Activated naive CD4-positive, alpha-beta T cell treated with anti-CD3 and anti-CD28 coated beads for 36 hours (primary cell): ENCODE data around the gene AREG. TPM values are rescaled to one million over a fixed set of nuclear protein-coding genes. Genes with fewer than 3 reads are reported as not detected.

ENCODE experiments used
- CTCF ChIA-PET: fragments of 350-600 bp; sonication (Branson Sonifier 250); formaldehyde crosslinking; loops from one replicate; lab custom pipeline; 2021; ENCODE audit warnings: antibody characterized with exemption; lab: Charles Lee
- DNase-seq: peaks from one replicate; pipeline ENCODE4 v3.0.0-alpha.2; 2020
- H3K27ac Mint-ChIP-seq: one replicate; pipeline ENCODE4 v1.8.0; 2021; ENCODE audit warnings: mild to moderate bottlenecking, mixed read lengths
- H3K27me3 Mint-ChIP-seq: one replicate; pipeline ENCODE4 v1.8.0; 2021; ENCODE audit warnings: low read depth, mixed read lengths
- H3K36me3 Mint-ChIP-seq: one replicate; pipeline ENCODE4 v1.8.0; 2021; ENCODE audit warnings: low read depth, mixed read lengths
- H3K4me1 Mint-ChIP-seq: one replicate; pipeline ENCODE4 v1.8.0; 2021; ENCODE audit warnings: low read depth, mixed read lengths
- H3K4me3 Mint-ChIP-seq: one replicate; pipeline ENCODE4 v1.8.0; 2021; ENCODE audit warnings: mild to moderate bottlenecking, moderate library complexity, mixed read lengths
- H3K9me3 Mint-ChIP-seq: one replicate; pipeline ENCODE4 v1.8.0; 2021; ENCODE audit warnings: mixed read lengths
- intact Hi-C: fragments of 100-400 bp; cut with micrococcal nuclease; formaldehyde crosslinking; loops from one replicate; pipeline ENCODE4 v1.15.1; 2023
- total RNA-seq, 2 experiments: library from RNA; stranded (reverse); gene quantifications; one replicate each; pipeline ENCODE4 v1.2.3, GENCODE V29; 2021

The AREG gene
- total RNA-seq, 2 experiments from 2014 or later: 1.5 to 2.1 TPM

DNA sequence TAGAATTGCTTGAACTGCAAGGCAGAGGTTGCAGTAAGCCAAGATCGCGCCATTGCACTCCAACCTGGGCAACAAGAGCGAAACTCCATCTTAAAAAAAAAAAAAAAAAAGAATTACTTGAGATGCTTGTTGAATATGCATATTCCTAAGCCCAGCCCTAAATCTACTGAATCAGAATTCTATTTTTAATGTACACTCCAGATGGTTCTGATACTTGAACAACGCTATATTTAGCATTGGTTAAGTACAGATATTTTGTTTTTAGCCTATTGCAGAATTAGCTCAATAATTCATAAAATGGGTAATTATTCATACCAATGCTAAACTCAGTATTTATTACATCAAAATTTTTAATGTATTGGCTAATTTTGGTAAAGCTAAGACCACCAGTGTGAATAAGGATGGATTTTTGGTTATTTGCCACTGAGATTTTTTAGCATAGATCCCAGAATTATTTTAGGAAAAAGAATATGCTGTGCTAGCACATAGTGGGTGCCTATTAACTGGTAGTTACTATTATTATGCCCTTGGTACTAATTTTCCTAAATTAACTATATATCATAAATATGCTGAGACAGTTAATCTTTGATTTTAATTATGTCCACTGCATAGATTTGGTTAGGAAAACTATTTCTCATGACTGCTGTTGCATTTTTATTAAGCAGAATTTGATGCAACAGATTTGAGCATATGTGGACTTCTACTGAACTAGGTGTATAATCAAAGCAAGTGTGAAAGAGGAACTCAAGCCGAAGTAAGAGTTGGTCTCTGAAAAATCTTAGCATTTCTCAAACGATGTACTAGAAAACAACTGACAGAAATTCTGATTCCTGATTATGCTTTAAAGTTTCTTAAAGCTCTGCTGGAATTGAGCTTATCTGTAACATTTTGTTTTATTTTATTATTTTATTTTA, 9.2 kb downstream of the AREG start:
- Mint-ChIP-seq H3K27me3 (peaks cover under 1% of the 10 kb centered on the region), H3K36me3 (no peaks in the 10 kb centered on the region), H3K9me3 (no peaks in the 10 kb centered on the region), H3K4me3 (no peak overlapping the region), H3K4me1 (no peaks in the 10 kb centered on the region), H3K27ac (no peak overlapping the region)
- no peak for DNase-seq
- CTCF ChIA-PET: interaction anchor here (0.8 kb wide), 1 partner anchor 10 kb away, joined by 3 read pairs; no protein-coding TSS in a partner anchor
- intact Hi-C loops: no loop called here

DNA sequence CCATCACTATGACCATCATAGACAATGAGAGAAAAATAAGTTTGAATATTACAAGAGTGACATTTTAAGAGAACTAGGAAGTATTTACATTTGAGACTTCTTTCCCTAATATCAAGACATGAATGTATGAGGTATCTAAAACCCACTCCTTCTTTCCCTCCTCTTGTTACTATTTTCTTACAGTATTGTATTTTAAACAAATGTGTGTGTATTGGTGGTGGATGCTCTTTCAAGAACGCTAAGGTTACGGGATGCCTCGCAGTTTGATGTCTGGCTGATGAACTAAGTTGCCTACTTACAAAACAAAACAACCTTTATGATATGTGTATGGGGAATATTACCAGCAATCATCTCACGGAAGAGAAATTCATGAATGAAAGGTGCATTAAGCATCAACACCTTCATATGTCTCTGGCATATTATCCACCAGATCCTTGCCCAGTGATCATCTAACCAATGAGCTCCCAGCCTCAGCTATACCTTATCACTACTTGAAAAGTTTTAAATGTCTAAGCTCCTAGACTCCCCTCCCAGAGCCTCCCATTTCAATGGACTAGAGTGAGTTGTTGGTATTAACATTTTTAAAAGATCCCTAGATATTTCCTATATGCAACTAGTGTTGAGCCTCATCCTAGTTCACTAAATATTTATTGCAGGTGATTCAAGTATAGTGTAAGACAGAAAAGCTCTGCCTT, 10.6 kb downstream of the AREG start:
- Mint-ChIP-seq H3K27ac (no peak overlapping the region), H3K36me3 (peaks cover 6% of the 10 kb centered on the region), H3K27me3 (peaks cover 9% of the 10 kb centered on the region), H3K9me3 (peaks cover 6% of the 10 kb centered on the region), H3K4me3 (no peak overlapping the region), H3K4me1 (no peaks in the 10 kb centered on the region)
- no peak for DNase-seq
- intact Hi-C loops: no loop called here
- CTCF ChIA-PET: no interaction called here

DNA sequence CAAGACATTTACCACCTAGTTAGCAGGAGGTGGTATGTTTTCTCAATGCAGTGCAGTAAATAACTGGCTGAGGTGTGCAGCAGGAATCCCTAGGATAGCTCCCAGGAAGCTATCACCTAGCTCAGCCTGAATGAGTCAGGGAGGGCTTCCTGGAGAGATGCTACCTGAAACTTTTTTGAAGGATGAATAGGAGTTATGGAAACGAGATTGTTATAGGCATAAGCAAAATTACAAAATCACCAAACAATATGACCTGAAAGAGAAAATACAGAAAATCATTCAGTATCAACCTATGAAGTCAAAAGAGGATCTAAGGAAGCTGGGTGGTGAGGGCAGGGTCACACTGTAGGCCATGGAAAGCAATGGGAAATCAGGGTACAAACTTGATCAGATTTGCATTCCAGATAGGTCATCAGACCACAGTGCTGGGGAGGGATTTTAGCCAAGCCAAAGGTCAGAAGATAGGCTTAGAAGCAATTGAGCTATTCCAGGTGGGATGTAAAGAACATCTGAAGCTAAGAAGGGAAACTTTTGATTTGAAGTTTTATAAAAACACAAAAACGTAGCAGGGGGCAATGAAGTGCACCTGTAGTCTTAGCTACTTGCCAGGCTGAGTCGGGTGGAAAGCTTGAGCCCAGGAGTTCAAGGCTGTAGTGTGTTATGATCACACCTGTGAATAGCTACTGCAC, 11.3 kb downstream of the AREG start:
- intact Hi-C loops: no loop called here
- Mint-ChIP-seq H3K4me1 (no peaks in the 10 kb centered on the region), H3K4me3 (no peak overlapping the region), H3K27me3 (peaks cover 9% of the 10 kb centered on the region), H3K9me3 (peaks cover 6% of the 10 kb centered on the region), H3K27ac (no peak overlapping the region), H3K36me3 (peaks cover 6% of the 10 kb centered on the region)
- DNase-seq: no peak
- CTCF ChIA-PET: interaction anchor here (0.6 kb wide), 1 partner anchor 76 kb away, joined by 3 read pairs; no protein-coding TSS in a partner anchor

- CTCF ChIA-PET: interaction anchor here (0.6 kb wide), 1 partner anchor 75 kb away, joined by 3 read pairs; no protein-coding TSS in a partner anchor
- no peak overlapping the region for H3K27ac Mint-ChIP-seq
- DNase-seq: no peak
- no peak overlapping the region for H3K4me3 Mint-ChIP-seq
- peaks cover 9% of the 10 kb centered on the region for H3K27me3 Mint-ChIP-seq
- intact Hi-C loops: no loop called here
- peaks cover 6% of the 10 kb centered on the region for H3K9me3 Mint-ChIP-seq
- H3K4me1 Mint-ChIP-seq: no peaks in the 10 kb centered on the region
- H3K36me3 Mint-ChIP-seq: peaks cover 6% of the 10 kb centered on the region
These were observed 12.0 kb downstream of the AREG start for GRCh38 chr4:74456849-74457395.

- intact Hi-C loops: no loop called here
- Mint-ChIP-seq H3K36me3 (peaks cover 6% of the 10 kb centered on the region), H3K27ac (no peak overlapping the region), H3K4me3 (no peak overlapping the region), H3K9me3 (peaks cover 6% of the 10 kb centered on the region), H3K27me3 (peaks cover 13% of the 10 kb centered on the region), H3K4me1 (no peaks in the 10 kb centered on the region)
- CTCF ChIA-PET: interaction anchor here (0.7 kb wide), 1 partner anchor 110 kb away, joined by 3 read pairs; no protein-coding TSS in a partner anchor
- DNase-seq: no peak
These were observed 15.9 kb downstream of the AREG start for GRCh38 chr4:74460833-74461232.

- Mint-ChIP-seq H3K4me1 (no peaks in the 10 kb centered on the region), H3K27ac (no peak overlapping the region), H3K9me3 (peaks cover 6% of the 10 kb centered on the region), H3K27me3 (peaks cover 13% of the 10 kb centered on the region), H3K4me3 (no peak overlapping the region), H3K36me3 (peaks cover 6% of the 10 kb centered on the region)
- intact Hi-C loops: no loop called here
- DNase-seq: no peak
- CTCF ChIA-PET: interaction anchor here (1.1 to 1.6 kb wide), 2 partner anchors 34 to 212 kb away, joined by 3 to 4 read pairs; no protein-coding TSS in a partner anchor
These were observed 18.2 kb downstream of the AREG start for GRCh38 chr4:74463123-74463522.

DNA sequence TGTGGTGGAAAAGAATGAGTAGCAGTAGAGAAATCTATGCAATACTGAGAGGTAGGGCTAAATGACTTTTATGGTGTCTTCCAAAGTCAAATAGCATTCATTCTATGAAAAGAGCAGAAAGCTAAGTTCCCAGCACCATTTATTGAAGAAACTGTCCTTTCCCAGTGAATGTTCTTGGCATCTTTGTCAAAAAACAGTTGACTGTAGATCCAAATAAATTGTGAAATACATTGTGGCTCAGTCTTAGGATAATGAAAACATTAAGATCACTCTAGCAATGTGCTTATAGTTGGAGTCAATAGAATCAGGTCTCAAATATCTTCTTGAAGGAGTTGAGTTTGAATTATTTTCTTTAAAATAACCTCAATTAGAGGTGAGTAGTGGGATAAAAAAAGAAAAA, 19.4 kb downstream of the AREG start:
- Mint-ChIP-seq H3K4me3 (no peak overlapping the region), H3K27ac (no peak overlapping the region), H3K27me3 (peaks cover 10% of the 10 kb centered on the region), H3K36me3 (peaks cover 6% of the 10 kb centered on the region), H3K4me1 (no peaks in the 10 kb centered on the region), H3K9me3 (peaks cover 6% of the 10 kb centered on the region)
- intact Hi-C loops: no loop called here
- DNase-seq: no peak
- CTCF ChIA-PET: interaction anchor here (0.6 to 1.1 kb wide), 2 partner anchors 87 to 211 kb away, joined by 4 read pairs; no protein-coding TSS in a partner anchor

DNA sequence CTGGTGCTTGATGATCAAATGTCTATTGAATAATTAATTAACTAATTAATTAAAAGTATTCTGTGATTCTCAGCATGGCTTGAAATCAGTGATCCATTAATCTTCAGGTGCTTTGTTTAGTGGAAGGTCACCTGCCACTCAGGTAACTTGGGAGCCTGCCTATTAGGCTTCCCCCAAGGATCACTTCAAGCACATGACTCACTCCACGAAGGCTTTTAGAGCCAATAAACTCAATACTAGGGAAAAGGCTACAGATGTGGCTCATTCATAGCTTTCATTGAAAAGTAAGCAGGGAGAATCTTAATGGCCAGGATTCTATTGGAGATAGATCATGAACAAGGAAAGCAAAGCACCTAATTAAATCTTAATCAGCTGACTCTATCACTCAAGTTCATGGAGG, 21.3 kb downstream of the AREG start:
- CTCF ChIA-PET: no interaction called here
- Mint-ChIP-seq H3K9me3 (no peaks in the 10 kb centered on the region), H3K4me3 (no peak overlapping the region), H3K36me3 (no peaks in the 10 kb centered on the region), H3K4me1 (no peaks in the 10 kb centered on the region), H3K27me3 (peaks cover 6% of the 10 kb centered on the region), H3K27ac (no peak overlapping the region)
- DNase-seq: no peak
- intact Hi-C loops: no loop called here

DNA sequence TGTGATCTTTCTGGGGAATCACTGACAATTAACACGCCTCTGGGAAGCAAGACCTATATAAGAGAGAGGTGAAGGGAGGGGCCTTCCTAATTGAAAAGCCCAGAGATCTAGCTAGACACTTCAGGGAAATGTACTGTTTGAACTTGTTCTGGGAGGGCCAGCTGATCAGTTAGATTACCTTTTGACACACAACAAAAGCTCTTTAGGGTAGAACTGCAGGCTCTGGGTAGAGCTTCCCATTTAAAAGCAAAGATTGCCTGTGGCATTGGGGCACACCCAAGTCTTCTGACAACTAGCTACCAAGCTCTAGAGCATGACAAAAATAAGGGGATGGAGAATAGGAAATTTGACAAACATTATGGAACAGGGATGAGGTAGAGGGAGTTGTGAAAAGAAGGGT, 26.3 kb downstream of the AREG start:
- no peak for DNase-seq
- Mint-ChIP-seq H3K27ac (no peak overlapping the region), H3K4me3 (no peak overlapping the region), H3K4me1 (no peaks in the 10 kb centered on the region), H3K27me3 (peaks cover 14% of the 10 kb centered on the region), H3K9me3 (no peaks in the 10 kb centered on the region), H3K36me3 (no peaks in the 10 kb centered on the region)
- intact Hi-C loops: no loop called here
- CTCF ChIA-PET: interaction anchor here (0.5 to 0.9 kb wide), 3 partner anchors 51 to 203 kb away, joined by 3 to 4 read pairs (median 4); no protein-coding TSS in a partner anchor

- Mint-ChIP-seq H3K9me3 (no peaks in the 10 kb centered on the region), H3K4me1 (no peaks in the 10 kb centered on the region)
These were observed 28.3 kb downstream of the AREG start for GRCh38 chr4:74473155-74473811.

GRCh38 chr4:74474345-74475090, 29.6 kb downstream of the AREG start:
- CTCF ChIA-PET: no interaction called here
- H3K36me3 Mint-ChIP-seq: no peaks in the 10 kb centered on the region
- H3K9me3 Mint-ChIP-seq: no peaks in the 10 kb centered on the region
- H3K27ac Mint-ChIP-seq: no peak overlapping the region
- H3K4me1 Mint-ChIP-seq: no peaks in the 10 kb centered on the region
- peaks cover 15% of the 10 kb centered on the region for H3K27me3 Mint-ChIP-seq
- no peak overlapping the region for H3K4me3 Mint-ChIP-seq
- intact Hi-C loops: no loop called here
- no peak for DNase-seq

More at GRCh38 chr4:74473155-74473811, 28.3 kb downstream of the AREG start:
- intact Hi-C loops: no loop called here
- Mint-ChIP-seq H3K27me3 (peaks cover 15% of the 10 kb centered on the region), H3K4me3 (no peak overlapping the region), H3K27ac (no peak overlapping the region), H3K36me3 (no peaks in the 10 kb centered on the region)
- CTCF ChIA-PET: interaction anchor here (0.7 to 0.8 kb wide), 2 partner anchors 54 to 401 kb away, joined by 3 read pairs; no protein-coding TSS in a partner anchor
- DNase-seq: no peak
